HS-27A (cell line): ENCODE results near the gene TAS2R41.

Experiments used
- DNase-seq: peaks from one replicate; pipeline ENCODE4 v3.0.0-alpha.2; 2012; ENCODE audit warnings: low read depth, missing footprints

Gene TAS2R41

GRCh38 chr7:143493751-143494150 lies 16.1 kb downstream of the TAS2R41 start:
- no peak for DNase-seq

GRCh38 chr7:143494622-143495021 lies 16.9 kb downstream of the TAS2R41 start:
- no peak for DNase-seq

- DNase-seq: no peak
These were observed 18.2 kb downstream of the TAS2R41 start for GRCh38 chr7:143495851-143496250.

- DNase-seq: no peak
These were observed 18.6 kb downstream of the TAS2R41 start for GRCh38 chr7:143496263-143496662.

GRCh38 chr7:143497008-143497795 lies 19.5 kb downstream of the TAS2R41 start:
- no peak for DNase-seq

- no peak for DNase-seq
These were observed 21.6 kb downstream of the TAS2R41 start for GRCh38 chr7:143499246-143499645.

GRCh38 chr7:143499743-143500348 lies 22.2 kb downstream of the TAS2R41 start:
- DNase-seq: no peak

- DNase-seq: no peak
These were observed 25.6 kb downstream of the TAS2R41 start for GRCh38 chr7:143503261-143503660.

GRCh38 chr7:143504215-143504936 lies 26.7 kb downstream of the TAS2R41 start:
- DNase-seq: no peak

GRCh38 chr7:143504937-143505297 lies 27.2 kb downstream of the TAS2R41 start:
- no peak for DNase-seq

GRCh38 chr7:143505838-143506237 lies 28.2 kb downstream of the TAS2R41 start:
- no peak for DNase-seq

- DNase-seq: no peak
These were observed 29.4 kb downstream of the TAS2R41 start for GRCh38 chr7:143507094-143507518.

- no peak for DNase-seq
These were observed 29.9 kb downstream of the TAS2R41 start for GRCh38 chr7:143507534-143508055.

- no peak for DNase-seq
These were observed 33.4 kb downstream of the TAS2R41 start for GRCh38 chr7:143510854-143511592.

GRCh38 chr7:143511593-143512047 lies 33.9 kb downstream of the TAS2R41 start:
- no peak for DNase-seq

GRCh38 chr7:143512488-143513340 lies 35.0 kb downstream of the TAS2R41 start:
- DNase-seq: no peak

- no peak for DNase-seq
These were observed 36.8 kb downstream of the TAS2R41 start for GRCh38 chr7:143514487-143514886.

GRCh38 chr7:143514995-143515735 lies 37.5 kb downstream of the TAS2R41 start:
- no peak for DNase-seq

GRCh38 chr7:143516981-143517380 lies 39.3 kb downstream of the TAS2R41 start:
- DNase-seq: no peak

- no peak for DNase-seq
These were observed 40.8 kb downstream of the TAS2R41 start for GRCh38 chr7:143518521-143518920.
